HG03521 (cell line): ENCODE measurements around the gene TMEM242.

Experiments used
- ATAC-seq: cut with Tn5 transposase; IDR thresholded peaks from one replicate; pipeline ENCODE4 v1.9.1; 2021; ENCODE audit warnings: mild to moderate bottlenecking, moderate library complexity; ENCODE audit not compliant: unreplicated experiment

Gene TMEM242

DNA sequence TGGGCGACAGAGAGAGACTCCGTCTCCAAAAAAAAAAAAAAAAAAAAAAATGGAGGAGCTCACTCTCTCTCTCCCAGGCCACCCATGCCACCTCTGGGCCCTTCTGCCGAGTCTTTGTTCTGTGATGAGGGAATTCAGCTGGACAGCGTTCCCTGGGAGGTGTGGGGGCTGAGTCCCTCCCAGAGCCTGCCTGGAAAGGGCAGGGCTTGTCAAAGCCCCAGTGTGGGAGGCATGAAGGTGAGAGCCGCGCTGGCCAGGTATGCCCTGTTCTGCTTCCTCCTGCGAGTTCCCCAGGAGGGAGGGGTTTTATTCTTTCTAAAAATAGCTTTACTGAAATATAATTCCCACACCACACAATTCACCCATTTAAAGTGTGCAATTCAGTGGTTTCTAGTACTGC, 69.6 kb downstream of the TMEM242 start:
- no peak for ATAC-seq

GRCh38 chr6:157253017-157253416, 70.3 kb downstream of the TMEM242 start:
- ATAC-seq, result no peak

GRCh38 chr6:157251586-157252247, 71.6 kb downstream of the TMEM242 start:
- ATAC-seq, result no peak

GRCh38 chr6:157249826-157250225, 73.5 kb downstream of the TMEM242 start:
- no peak for ATAC-seq

DNA sequence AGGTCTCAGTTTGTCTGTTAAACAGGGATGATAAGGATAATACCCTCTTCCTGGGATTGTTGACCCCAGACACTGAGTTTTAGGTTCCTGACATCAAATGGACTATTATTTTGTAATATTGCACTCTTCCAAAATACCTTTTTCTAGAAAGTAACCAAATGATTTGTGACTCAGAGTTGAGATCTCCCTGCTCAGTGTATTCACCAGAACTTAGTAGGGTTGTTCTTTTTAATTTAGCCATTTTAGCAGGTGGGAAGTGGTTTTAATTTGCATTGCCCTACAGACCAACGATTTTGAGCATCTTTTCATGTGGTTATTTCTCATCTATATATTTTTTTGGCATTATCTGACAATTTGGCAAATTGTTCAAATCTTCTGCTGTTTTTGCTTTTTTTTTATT, 75.1 kb downstream of the TMEM242 start:
- no peak for ATAC-seq

- ATAC-seq, result no peak
These were observed 76.4 kb downstream of the TMEM242 start for GRCh38 chr6:157246771-157247484.

DNA sequence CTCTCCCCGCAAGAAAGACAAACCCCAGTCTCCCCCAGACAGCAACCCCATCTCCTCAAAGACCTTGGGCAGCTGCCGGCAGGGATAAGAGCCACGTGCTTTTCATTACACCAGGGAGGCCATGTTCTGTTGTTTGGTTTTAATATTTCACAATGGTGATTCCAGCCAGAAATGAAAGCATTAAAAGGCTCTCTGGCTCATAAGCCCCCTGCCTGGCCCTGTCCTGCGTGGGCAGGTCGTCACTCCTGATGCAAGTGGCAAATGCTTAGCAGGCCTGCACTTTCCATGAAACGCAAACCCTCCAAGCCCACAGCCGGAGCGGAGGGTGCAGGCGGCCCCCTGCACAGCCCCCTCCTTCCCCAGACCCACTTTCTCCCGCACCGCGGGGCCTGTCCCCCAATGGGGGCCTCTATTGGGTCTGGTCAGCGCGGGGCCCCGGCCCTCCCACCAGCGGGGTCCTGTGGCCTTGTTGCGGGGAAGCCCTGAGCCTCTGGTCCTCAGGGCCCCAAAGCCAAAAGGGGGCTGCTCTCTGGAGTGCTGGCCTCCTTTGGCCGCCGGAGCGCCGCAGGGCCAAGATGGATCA, 77.2 kb downstream of the TMEM242 start:
- ATAC-seq, result no peak

- ATAC-seq, result no peak
These were observed 77.9 kb downstream of the TMEM242 start for GRCh38 chr6:157245436-157245835.

- no peak for ATAC-seq
These were observed 78.5 kb downstream of the TMEM242 start for GRCh38 chr6:157244780-157245179.

DNA sequence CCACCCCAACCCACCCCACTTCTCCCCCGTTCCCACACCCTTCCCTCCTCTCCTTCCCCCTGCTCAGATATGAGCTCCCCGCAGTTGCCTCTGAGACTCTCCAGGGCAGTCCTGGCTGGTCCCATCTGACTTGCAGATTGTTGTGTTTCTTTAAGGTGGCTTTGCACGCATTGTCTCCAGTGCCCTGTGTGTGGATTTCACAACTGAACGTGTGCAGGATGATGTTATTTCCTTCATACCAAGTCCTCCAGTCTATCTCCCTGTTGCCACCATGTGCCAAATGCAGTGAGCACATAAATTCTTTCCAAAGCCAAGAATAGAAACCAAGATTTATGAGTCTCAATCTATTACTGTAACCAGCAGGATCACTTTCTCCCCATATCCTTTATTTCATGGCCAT, 79.1 kb downstream of the TMEM242 start:
- no peak for ATAC-seq

GRCh38 chr6:157242791-157243190, 80.5 kb downstream of the TMEM242 start:
- ATAC-seq, result no peak

- no peak for ATAC-seq
These were observed 82.4 kb downstream of the TMEM242 start for GRCh38 chr6:157240960-157241311.

- ATAC-seq, result no peak
These were observed 83.0 kb downstream of the TMEM242 start for GRCh38 chr6:157240059-157240959.

- ATAC-seq, result no peak
These were observed 83.7 kb downstream of the TMEM242 start for GRCh38 chr6:157239671-157240058.
